Lower lobe of right lung (tissue), 2 donors: Measurements from ENCODE around the gene MAD1L1. TPM values are rescaled to one million over a fixed set of nuclear protein-coding genes. Genes with fewer than 3 reads are reported as not detected.

Experiments
- ATAC-seq, 2 donors: fragments of 200-7000 bp; cut with Tn5 transposase; one replicate each; pipeline ENCODE4 v1.9.1; 2020 to 2022; ENCODE audit warnings: mild to moderate bottlenecking in 2 of 2, moderate library complexity in 2 of 2
- DNase-seq: peaks from one replicate; pipeline ENCODE4 v3.0.0-alpha.2; 2020
- H3K27ac ChIP-seq: fragments of 200-600 bp; one replicate; pipeline ENCODE4 v1.8.0; 2022
- H3K27me3 ChIP-seq: fragments of 200-600 bp; one replicate; pipeline ENCODE4 v1.8.0; 2022; ENCODE audit warnings: low read depth
- H3K36me3 ChIP-seq: fragments of 200-600 bp; one replicate; pipeline ENCODE4 v1.8.0; 2022; ENCODE audit warnings: mild to moderate bottlenecking
- H3K4me1 ChIP-seq: fragments of 200-600 bp; one replicate; pipeline ENCODE4 v1.8.0; 2022
- H3K4me3 ChIP-seq: fragments of 200-600 bp; one replicate; pipeline ENCODE4 v1.8.0; 2022; ENCODE audit warnings: mild to moderate bottlenecking
- H3K9me3 ChIP-seq: fragments of 200-600 bp; one replicate; pipeline ENCODE4 v1.8.0; 2022
- CTCF ChIP-seq: fragments of 200-600 bp; IDR thresholded peaks from one replicate; pipeline ENCODE4 v1.8.0; 2022; ENCODE audit warnings: antibody characterized with exemption, mild to moderate bottlenecking
- intact Hi-C: fragments of 100-400 bp; cut with DNase I; formaldehyde crosslinking; loops from one replicate; pipeline ENCODE4 v1.11.0; 2022
- total RNA-seq: library from RNA; stranded (reverse); fragmentation: NEBNext Ultra II Directional; extraction: Animal tissue kit (Norgen Biotek cat#: 25700); gene quantifications from one replicate; pipeline ENCODE4 v1.2.1, GENCODE V29; 2021
- donor health status: DM: no; HTN: yes; CAD: no; lungs with severe emphysema.

MAD1L1 gene
- total RNA-seq, 1 donor from 2014 or later = 44.5 TPM

DNA sequence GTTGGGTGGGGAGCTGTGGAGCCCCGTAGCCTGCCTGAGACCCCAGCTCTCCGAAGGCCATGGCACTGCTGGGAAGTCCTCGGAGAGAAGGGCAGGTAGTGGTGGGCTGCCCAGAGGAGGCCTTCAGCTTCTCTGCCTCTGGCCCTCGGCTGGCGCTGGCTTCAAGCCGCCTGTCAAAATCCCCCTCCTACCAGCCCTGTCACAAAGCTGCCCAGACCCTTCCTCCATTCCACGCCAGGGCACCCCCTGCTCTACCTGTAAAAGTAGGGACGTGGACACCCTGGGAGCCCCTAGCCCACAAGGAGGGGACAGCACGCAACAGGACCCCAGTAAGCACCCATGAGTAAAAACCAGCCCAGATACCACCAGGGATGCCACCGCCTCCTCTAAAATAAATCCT is 31.6 kb downstream of the MAD1L1 start:
- H3K9me3 ChIP-seq = no peaks in the 10 kb centered on the region
- no peak for TF ChIP-seq CTCF
- intact Hi-C loops = no loop called here

GRCh38 chr7:2200584-2200980 is 32.2 kb downstream of the MAD1L1 start:
- Histone ChIP-seq H3K36me3 (peaks cover 45% of the 10 kb centered on the region), H3K27ac (no peak overlapping the region), H3K4me1 (no peaks in the 10 kb centered on the region), H3K9me3 (peaks cover 3% of the 10 kb centered on the region), H3K4me3 (no peak overlapping the region), H3K27me3 (no peaks in the 10 kb centered on the region)
- ATAC-seq (no peak), DNase-seq (no peak)
- TF ChIP-seq CTCF = no peak
- intact Hi-C loops = no loop called here

More for the DNA sequence above, 31.6 kb downstream of the MAD1L1 start:
- Histone ChIP-seq H3K27me3 (no peaks in the 10 kb centered on the region), H3K4me3 (no peak overlapping the region), H3K4me1 (no peaks in the 10 kb centered on the region), H3K36me3 (peaks cover 39% of the 10 kb centered on the region), H3K27ac (no peak overlapping the region)
- ATAC-seq (no peak), DNase-seq (no peak)

DNA sequence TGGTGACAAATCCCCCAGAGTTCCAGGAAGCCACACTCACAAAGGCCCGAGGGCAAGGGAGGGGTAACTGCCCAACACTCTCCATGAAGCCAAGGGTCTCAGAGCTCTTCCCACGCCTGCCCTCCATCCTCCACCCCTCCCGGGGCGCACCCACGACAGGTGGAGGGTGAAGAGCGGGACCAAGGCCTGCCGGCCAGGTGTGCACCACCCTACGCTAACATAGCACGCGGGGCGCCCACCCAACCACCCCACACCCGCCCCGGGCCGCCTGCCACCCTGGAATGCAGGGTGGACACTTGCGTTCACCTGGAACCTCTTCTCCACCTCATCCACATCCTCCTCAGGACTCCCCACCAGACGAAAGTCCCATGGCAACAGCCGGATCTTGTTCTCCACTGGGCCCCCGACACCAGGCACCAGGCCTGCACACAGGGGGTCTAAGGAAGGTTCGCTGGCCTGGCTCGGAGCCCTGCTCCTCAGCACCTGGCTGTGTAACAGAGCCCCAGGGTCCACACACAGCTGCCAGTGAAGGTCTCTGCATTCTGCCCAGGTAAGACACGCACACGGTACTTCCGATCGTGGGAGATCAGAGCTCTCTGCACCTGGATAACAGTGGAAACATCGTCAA is 32.7 kb downstream of the MAD1L1 start:
- H3K27me3 ChIP-seq = no peaks in the 10 kb centered on the region
- ATAC-seq (no peak), DNase-seq (no peak)
- peaks cover 46% of the 10 kb centered on the region for H3K36me3 ChIP-seq
- no peak for TF ChIP-seq CTCF
- intact Hi-C loops = no loop called here
- no peaks in the 10 kb centered on the region for H3K4me1 ChIP-seq
- no peak overlapping the region for H3K27ac ChIP-seq
- peaks cover 8% of the 10 kb centered on the region for H3K9me3 ChIP-seq
- no peak overlapping the region for H3K4me3 ChIP-seq

DNA sequence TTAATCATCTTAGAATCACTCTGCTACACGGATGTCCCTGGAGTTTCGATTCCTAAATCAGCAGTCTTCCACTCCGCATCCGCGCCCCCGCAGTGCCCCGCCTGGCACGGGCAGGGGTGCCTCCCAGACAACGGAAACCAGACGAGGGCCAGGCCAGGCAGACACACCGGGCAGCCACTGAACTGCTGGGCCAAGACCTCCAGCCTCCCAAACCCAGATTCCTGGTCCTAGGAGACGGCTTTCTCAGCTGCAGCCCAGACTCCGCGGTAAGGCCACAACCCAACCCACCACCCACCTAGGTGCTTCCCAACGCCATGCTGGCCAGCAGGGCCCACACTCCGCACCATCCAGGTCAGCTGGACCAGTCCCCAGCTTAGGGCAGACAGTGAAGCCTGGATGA is 33.2 kb downstream of the MAD1L1 start:
- no peak for ATAC-seq
- no peak for TF ChIP-seq CTCF
- Histone ChIP-seq H3K4me1 (no peaks in the 10 kb centered on the region), H3K27me3 (no peaks in the 10 kb centered on the region), H3K27ac (no peak overlapping the region), H3K9me3 (peaks cover 10% of the 10 kb centered on the region), H3K36me3 (peaks cover 46% of the 10 kb centered on the region), H3K4me3 (no peak overlapping the region)
- intact Hi-C loops = no loop called here
- DNase-seq = no peak

GRCh38 chr7:2198760-2199159 is 34.0 kb downstream of the MAD1L1 start:
- Histone ChIP-seq H3K9me3 (peaks cover 10% of the 10 kb centered on the region), H3K27ac (no peak overlapping the region), H3K4me3 (no peak overlapping the region), H3K36me3 (peaks cover 43% of the 10 kb centered on the region), H3K4me1 (no peaks in the 10 kb centered on the region), H3K27me3 (no peaks in the 10 kb centered on the region)
- no peak for TF ChIP-seq CTCF
- intact Hi-C loops = no loop called here
- DNase-seq (no peak), ATAC-seq (peak in 1 of 2 donors; percentile 4)
